ENCODE measurements around the gene CDON.
"Not testable (repeated sequence)": the region's sequence is repeated elsewhere in the genome, so short reads cannot be mapped to it uniquely, and the experiment has no call there.

Gene CDON

DNA sequence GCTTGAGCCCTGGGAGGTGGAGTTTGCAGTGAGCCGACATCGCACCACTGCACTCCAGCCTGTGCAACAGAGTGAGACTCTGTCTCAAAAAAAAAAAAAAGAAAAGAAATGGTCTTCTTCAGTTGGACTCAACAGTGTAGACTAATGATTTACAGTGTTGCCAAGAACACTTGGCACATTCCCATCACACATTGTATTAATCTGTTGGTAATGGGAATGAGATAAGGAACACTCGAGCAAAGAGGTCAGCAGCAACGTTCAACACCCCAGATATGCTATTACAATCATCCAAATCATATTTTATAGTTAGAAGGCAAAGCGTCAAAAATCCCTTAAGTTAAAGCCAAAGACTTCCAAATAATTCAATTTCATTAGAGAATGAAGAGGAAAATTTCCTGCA lies 14.5 kb downstream of the CDON start:
- no peak for DNase-seq (ENCODE audit: low read depth, low spot score)

DNA sequence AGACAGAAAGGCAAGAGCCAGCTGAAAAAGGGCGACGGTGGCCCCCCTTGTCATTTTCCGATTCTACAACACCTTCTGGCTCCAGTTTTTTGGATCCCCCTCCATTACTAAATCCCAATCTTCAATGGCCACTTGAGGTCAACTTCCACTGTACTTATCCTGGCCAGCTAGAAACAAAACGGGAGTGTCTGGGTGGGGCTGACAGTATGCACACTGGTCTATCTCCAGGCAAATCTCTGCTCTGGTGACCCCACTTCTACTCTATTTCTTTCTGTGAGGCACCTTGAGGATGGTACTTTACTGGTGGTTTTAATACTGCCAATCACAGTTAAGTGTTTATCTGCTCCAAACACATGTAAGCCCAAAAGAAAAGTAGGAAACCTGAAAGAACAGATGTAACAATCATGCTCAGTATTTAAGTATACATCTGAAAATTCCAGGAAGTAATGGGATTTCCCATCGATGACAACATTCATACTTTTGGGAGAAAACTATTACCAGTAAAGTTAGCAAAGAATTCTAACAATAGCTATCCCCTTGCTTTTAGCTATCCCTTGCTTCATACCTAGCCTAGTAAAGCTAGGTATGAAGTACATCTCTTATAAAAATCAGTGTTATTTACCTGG lies 16.0 kb downstream of the CDON start:
- no peak for DNase-seq (ENCODE audit: low read depth, low spot score)

DNA sequence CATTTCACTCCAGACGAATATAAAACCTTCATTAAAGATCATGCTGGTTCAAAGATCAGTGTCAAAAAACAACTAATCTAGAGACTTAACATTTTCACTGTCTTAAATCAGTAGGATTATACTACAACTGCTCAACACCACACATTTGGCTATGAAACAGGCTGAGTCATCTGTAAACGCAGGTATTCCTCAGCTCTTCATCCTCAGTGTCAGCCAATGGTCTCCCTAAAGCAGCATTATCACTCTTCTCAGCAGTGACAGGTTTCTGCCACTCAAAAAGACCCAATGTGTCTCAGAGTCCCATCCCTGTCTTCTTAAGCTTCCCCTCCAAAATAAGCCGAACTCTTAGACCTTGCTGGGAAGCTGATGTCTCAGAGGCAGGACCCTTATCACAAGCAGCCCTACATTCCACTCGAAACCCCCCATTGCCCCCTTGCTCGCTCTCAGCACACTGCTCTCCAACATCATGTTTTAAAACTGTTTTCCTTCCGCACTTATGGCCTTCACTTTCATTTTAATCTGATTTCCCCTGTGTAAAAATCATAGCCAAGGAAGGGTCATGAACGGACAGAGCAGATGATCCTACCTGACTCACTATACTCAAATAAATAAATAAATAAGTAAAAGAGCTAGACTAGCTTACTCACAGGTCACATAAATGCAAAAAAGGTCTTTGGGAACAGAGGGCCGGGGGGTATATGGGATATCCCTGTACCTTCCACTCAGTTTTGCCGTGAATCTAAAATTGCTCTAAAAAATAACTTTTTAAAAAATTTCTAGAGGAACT lies 23.0 kb downstream of the CDON start:
- no peak for DNase-seq (ENCODE audit: low read depth, low spot score)

DNA sequence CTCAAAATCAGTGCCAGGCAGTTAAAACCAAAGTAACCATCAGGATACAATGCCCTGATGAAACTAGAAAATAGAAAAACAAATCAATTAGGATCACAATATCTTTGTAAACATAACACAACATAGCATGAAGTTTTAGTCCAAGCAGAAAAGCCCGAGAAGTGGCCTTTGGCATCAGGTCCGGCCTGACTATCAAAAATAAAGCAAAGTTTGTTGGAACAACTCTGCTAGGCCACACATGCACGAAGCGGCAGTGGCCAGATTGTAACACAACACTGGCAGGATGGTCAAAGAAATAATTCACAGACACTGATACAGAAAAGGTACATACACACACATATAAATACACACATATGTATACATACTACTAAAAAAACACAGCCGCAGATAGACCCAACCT lies 26.9 kb downstream of the CDON start:
- DNase-seq (ENCODE audit: low read depth, low spot score): no peak

DNA sequence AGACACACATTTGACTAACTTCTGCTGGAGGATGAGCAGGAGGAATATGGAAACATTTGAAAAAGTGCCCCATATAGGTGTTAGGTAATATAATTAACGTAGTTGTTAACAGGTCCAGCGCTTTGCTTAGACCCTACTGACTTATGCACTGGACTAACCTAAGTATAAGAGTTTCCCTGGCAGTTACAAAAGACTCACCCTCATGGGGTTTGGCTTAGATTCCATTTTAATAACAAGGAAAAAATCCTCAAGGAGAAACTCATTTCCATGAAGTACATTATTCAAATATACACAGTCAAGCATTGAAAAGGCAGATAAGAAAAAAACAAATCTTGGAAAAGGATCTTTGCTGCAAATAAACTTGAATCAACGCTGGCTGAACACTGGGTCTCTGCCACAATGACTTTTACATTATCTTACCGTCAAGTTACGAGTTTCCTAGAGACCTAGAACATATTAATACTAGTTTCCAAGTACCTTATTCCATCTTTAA lies 27.7 kb downstream of the CDON start:
- DNase-seq (ENCODE audit: low read depth, low spot score): peak; percentile 43

DNA sequence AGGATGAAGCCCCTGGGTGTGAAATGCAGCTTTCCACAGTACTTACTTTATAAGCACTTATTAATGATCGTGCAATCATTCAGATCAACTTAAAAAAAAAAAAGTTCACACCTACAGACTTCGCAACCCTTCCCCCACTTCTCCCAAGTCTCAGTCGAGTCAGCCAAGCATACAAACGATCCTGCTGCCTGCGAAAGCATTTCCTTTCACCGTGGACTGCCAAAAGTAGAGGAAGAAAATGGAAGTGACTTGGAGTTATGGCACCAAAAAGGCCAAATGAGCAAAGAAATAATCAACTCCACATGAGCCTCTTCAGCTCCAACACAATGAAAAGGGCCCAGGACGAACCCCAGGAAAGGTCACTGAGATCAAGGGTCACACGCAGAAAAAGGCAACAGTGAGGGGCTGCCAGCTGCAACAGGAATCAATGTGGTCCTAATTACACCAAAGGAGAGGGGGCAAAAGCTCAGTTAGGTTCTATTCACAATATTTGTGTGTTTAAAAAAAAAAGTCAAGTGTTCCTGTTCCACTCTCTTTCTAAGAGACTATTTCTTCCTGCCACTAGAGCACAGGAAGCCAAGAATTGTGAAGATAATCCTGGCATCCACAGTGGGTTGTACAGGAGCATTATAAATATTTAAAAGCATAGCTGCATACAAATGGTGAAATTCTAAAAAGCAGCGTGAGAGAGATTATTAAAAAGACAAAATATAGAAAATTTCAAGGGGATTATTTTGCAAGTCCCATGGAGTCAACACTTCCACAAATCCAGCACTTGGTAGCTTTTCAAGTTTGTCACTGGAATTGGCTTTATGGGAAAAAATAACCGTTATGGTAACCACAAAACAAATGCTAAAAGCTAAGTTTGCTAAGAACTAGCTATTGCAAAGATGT lies 28.4 kb downstream of the CDON start:
- no peak for DNase-seq (ENCODE audit: low read depth, low spot score)

DNA sequence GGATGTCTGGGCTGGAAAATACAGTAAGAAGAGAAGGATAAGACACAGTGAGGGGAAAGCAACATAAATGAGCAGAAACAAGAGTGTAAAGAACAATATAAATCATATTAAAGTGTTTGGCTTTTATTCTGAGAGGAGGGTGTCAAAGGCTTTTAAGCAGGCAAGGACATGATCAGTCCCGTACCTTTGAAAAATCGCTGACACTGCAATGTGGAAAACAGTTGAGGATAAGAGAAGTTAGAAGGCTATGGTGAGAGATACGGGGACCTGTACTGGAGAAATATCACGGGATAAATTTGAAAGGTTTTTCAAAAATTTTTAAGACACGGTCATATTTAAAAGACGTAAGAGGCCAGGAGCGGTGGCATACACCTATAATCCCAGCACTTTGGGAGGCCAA lies 30.3 kb downstream of the CDON start:
- DNase-seq (ENCODE audit: low read depth, low spot score): no peak

DNA sequence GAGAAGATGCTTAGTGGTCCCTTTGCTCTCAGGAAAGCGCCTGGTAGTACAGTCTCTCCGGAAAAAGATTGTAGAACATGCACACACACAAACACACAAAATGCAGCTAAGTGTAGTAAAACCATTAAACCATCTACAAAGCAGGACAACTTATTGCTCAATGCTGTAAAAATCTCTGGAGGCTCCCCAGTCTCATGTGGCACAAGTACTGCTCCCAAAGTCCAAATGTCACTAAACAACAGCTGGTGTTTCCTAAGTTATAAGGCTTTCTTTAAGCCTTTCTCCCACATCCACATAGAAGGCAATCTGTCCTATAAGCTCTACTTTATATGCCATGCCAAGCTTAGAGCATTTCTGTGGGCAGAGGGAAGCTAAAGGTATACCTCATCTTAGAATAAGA lies 32.9 kb downstream of the CDON start:
- DNase-seq (ENCODE audit: low read depth, low spot score): no peak

DNA sequence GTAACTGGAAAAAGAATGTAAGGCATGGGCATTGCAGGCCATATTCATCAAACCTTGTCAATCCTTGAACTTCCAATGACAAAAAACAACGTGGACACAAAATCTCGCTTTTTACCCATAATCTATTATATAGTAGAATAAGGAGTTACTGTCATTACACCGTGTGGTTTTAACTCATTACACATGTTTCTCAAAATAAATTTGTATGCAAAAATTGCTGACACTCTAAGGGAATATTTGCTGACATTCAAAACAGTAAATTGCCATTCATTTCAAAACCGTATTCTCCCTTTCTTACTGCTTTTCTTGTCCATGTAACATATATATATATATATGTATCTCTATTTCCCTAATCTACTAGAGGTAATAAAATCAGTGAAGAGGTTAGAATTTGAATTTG lies 33.4 kb downstream of the CDON start:
- DNase-seq (ENCODE audit: low read depth, low spot score): no peak

DNA sequence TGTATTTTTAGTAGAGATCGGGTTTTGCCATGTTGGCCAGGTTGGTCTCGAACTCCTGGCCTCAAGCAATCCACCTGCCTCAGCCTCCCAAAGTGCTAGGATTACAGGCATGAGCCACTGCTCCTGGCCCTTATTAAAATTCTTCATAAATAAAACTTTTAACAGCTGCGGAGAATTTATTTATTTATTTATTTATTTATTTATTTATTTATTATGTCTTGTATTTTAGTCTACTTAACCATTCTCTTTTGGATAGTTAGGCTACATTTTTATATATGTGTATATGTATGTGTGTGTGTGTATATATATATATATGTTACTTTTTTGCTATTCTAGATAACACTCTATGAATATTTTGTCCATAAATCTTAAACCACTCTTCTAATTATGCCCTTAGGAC lies 34.1 kb downstream of the CDON start:
- not testable (repeated sequence) for DNase-seq (ENCODE audit: low read depth, low spot score)

DNA sequence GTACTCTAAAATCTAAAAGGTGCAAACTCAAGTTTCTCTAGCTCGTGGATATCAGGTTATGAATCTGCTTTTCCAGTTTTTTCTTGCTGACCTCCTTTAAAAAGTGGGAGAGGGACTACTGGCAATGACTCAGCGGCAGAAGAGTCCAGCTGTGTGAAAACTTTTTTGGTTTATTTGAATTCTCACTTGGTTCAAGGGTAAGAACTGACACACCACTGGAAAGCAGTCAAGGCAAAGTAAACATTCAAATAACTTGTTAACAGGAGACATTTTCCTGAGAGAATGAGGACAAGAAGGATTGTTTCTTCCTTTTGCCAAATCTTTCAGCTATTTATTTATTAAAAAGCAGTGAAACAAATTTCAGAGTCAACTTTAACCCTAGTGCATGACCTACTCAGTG lies 36.1 kb downstream of the CDON start:
- no peak for DNase-seq (ENCODE audit: low read depth, low spot score)

DNA sequence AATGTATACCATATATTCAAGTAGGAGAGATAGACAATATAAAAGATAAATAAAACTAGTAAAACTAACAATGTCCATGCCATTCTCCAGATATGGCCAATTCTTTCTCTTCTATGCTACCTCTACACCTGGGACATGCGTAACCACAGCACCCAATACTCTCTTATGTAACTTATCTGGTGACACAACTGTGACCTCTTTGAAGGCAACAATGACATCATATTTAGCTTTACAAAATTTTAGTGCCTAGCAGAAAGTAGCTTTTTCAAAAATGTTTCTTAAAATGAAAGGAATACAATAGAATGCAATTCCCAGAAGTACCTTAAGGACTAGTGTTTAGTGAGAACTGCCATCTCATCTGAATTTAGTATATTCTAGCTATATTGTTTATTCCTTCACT lies 36.8 kb downstream of the CDON start:
- DNase-seq (ENCODE audit: low read depth, low spot score): no peak

DNA sequence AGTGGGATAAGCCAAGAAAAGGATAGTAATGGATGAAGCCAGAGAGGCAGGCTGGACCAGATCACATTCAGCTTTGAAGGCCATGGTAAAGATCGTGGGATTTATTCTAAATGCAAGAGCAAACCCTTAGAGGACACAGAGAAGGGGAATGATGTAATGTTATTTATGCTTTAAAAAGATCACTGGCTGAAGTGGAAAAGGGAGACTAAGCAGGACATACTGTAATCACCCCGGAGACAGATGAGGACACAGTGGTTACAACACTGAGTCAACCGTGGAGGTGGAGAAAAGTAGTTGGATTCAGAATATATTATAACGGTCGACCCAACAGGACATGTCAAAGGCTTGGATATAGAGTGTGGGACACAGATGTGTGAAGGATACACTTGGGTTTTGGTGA lies 38.5 kb downstream of the CDON start:
- no peak for DNase-seq (ENCODE audit: low read depth, low spot score)

DNA sequence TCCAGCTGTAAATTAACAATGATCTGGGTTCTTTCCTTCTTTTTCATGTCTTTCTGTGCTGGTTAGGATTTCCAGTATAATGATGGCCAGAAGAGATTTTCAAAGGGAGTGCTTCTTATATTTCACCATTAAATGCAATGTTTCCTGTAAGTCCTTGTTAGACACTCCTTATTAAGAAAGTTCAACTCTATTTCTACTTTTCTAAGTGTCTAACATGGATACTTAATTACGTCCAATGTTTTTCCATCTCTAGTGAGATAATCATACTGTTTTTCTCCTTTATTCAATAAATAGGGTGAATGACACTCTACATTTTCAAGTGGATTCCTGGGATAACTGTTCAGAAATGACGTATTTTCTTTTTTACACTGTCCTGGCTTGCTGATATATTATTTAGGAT lies 49.8 kb downstream of the CDON start:
- no peak for DNase-seq (ENCODE audit: low read depth, low spot score)

DNA sequence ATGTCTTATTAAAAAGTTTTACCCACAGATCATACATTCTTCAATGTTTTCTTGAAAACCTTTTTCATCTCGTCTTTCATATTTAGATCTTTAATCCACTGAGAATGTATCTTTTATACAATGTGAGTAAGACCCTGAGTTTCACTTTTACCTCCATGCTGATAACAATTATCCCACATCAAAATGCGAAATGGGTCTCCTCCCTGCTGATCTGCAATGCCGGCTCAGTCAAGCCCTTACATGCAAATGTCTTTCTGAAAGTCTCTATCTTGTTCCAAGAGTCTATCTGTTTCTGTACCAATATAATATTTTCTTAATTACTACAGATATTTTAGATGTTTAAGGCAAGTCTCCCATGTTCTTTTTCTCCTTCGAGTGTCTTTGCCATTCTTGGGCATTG lies 50.9 kb downstream of the CDON start:
- no peak for DNase-seq (ENCODE audit: low read depth, low spot score)

DNA sequence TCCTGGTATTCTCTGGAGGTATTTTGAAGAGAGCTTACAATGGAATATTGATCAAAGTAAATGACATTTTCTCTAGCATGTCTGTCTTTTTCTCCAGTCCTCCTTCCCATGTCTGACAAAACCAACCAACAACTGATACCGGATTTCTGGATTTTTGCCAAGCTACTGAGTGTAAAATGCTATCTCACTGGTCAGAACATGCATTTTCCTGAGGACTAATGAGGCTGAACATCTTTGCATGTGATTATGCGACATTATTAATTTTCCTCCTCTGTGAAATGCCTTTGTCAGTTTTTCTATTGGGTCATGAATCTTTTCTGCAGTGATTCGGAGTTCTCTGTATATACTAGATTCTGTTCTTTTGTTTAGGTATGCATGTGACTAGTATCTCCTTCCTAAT lies 51.4 kb downstream of the CDON start:
- DNase-seq (ENCODE audit: low read depth, low spot score): no peak

DNA sequence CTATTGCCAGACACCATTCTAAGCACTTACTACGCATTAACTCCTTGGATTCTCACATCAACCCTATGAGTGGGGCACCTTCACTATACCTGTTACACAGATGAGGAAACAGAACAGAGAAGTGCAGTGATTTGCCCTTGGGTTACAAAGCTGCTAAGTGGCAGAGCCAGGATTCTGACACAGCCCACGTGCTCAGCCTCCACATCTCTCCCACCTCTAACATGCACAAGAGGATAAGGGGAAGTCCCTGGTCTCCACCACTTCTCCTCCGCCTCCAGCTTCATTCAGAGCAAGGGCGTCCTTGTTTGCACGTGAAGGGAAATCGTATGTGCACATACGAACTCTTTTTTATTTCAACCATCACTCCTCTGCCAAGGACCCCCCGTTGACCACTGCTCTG lies 53.7 kb downstream of the CDON start:
- no peak for DNase-seq (ENCODE audit: low read depth, low spot score)

DNA sequence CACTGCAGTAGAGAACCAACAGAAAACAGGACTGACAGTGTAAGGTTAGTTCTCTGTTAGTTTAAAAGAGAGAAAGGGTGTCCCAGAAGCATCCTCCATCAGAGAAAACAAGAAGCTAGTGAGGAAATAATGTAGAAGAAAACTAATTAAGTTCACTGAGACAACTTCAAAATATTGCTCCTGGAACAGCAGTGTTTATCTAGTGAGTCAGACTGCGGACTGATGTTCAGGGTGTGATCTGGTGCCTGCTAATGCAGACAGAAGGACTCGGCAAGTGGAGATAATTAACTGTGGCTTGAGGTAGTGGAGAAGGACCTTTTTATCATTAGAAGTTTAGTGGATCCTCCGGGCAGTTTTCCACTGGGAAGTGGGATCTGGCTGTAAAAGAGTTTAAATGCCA lies 55.4 kb downstream of the CDON start:
- peak; percentile 71 for DNase-seq (ENCODE audit: low read depth, low spot score)

DNA sequence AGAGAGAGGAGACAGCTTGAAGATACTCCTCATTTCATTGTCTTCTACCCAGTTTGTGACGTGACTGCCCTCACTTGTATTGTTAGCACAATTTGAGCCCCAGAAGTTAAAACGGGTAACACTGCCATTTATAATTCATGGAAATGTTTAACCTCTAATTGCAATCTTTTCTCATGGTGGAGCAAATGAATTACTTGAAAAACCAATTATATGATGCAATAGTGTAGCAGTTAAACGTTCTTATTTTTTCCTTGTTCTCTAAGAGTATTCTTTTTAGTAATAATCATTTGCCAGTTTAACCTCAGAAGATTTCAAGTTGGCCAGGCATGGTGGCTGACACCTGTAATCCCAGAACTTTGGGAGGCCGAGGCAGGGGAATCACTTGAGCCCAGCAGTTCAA lies 56.6 kb downstream of the CDON start:
- no peak for DNase-seq (ENCODE audit: low read depth, low spot score)

DNA sequence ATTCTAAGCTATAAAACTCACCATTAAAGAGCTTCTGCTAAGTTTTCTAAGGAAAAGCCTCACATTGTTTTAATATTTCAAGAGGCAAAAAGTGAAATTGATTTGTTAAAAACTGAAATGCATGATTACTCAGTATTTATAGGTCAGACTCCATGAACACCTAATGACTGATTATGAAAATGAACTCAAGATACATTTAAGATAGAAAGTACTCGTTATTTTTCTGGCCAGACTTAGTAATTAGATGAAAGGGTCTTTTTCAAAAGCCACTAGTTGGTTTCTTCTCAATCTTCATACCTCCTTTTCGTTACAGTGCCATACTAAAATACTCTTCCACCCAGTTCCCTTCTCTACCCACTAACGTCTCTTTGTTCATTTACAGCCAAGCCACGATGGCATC lies 60.5 kb downstream of the CDON start:
- DNase-seq (ENCODE audit: low read depth, low spot score): no peak

DNA sequence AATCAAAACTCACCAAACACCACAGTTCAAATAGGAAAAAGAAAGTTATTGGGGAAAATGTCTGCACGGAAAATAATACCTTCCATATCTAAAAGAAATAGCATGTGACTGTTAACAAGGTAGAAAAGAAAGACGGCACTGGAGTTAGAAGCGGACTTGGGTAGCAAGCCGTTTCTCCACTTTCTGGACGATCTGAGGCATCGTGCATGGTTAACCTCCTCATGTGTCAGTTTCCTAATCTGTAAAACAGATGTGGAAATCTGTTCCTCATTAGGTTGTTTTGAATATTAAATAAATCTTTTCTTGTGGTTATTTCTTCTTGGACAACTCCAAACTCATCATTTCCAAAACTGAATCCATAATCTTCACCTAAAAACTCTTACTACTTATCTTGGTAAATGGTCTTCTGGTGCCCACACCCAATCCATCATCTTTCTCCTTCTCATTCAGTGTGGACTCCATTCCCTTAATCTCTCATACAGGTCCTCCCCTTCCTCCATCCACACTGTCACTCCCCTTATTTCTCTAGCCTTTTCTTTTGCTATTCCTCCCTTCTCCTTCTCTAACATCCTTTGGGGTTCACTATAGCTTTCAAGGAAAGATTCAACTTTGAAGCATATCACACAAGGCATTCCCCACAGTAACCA lies 63.3 kb downstream of the CDON start:
- DNase-seq (ENCODE audit: low read depth, low spot score): no peak

DNA sequence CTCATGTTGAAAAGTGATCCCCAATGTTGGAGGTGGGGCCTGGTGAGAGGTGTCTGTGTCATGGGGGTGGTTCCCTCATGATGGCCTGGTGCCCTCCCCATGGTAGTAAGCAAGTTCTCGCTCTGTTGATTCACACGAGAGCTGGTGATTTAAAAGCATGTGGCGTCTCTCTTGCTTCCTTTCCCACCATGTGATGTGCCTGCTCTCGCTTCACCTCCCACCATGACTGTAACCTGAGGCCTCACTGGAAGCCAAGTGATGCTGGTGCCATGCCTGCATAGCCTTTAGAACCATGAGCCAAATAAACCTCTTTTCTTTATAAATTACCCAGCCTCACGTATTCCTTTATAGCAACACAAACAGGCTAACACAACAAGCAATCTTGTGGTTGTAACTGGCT lies 64.4 kb downstream of the CDON start:
- no peak for DNase-seq (ENCODE audit: low read depth, low spot score)
